GM23248 (cell line): Measurements from ENCODE around the gene ZNF598. TPM values are rescaled to one million over a fixed set of nuclear protein-coding genes. Genes with fewer than 3 reads are reported as not detected.

ENCODE experiments used
- DNase-seq: peaks from one replicate; pipeline ENCODE4 v3.0.0-alpha.2; 2015
- H2AFZ ChIP-seq: fragments of 200-600 bp; sonication (generic); 2 replicates; pipeline ENCODE4 v1.6.1; 2016; ENCODE audit warnings: antibody characterized with exemption
- H3F3A ChIP-seq: fragments of 200-600 bp; sonication (generic); 2 replicates; pipeline ENCODE4 v1.6.1; 2016; ENCODE audit warnings: mild to moderate bottlenecking, antibody characterized with exemption, mixed run types; ENCODE audit not compliant: insufficient read depth
- H3K27ac ChIP-seq: fragments of 200-600 bp; sonication (generic); 2 replicates; pipeline ENCODE4 v1.5.1; 2016; ENCODE audit warnings: mild to moderate bottlenecking
- H3K27me3 ChIP-seq: fragments of 200-600 bp; sonication (generic); replicated peaks from 2 replicates; pipeline ENCODE4 v1.6.1; 2016; ENCODE audit warnings: mild to moderate bottlenecking; ENCODE audit not compliant: insufficient read depth
- H3K36me3 ChIP-seq: fragments of 200-600 bp; sonication (generic); 2 replicates; pipeline ENCODE4 v1.6.1; 2016; ENCODE audit warnings: low read depth, mild to moderate bottlenecking
- H3K4me1 ChIP-seq: fragments of 200-600 bp; sonication (generic); 2 replicates; pipeline ENCODE4 v1.6.1; 2016; ENCODE audit warnings: mild to moderate bottlenecking; ENCODE audit not compliant: insufficient read depth
- H3K4me2 ChIP-seq: fragments of 200-600 bp; sonication (generic); one replicate; pipeline ENCODE4 v1.6.1; 2016; ENCODE audit warnings: mild to moderate bottlenecking; ENCODE audit not compliant: unreplicated experiment
- H3K4me3 ChIP-seq: fragments of 200-600 bp; sonication (generic); 2 replicates; pipeline ENCODE4 v1.5.1; 2016; ENCODE audit warnings: mild to moderate bottlenecking
- H3K79me2 ChIP-seq: fragments of 200-600 bp; sonication (generic); 2 replicates; pipeline ENCODE4 v1.6.1; 2016; ENCODE audit warnings: mild to moderate bottlenecking; ENCODE audit not compliant: insufficient read depth
- H3K9ac ChIP-seq: fragments of 200-600 bp; sonication (generic); 2 replicates; pipeline ENCODE4 v1.6.1; 2016; ENCODE audit warnings: mild to moderate bottlenecking
- H3K9me2 ChIP-seq: fragments of 200-600 bp; sonication (generic); 2 replicates; pipeline ENCODE4 v1.6.1; 2016; ENCODE audit warnings: mixed run types, mild to moderate bottlenecking, moderate library complexity; ENCODE audit not compliant: insufficient read depth
- H3K9me3 ChIP-seq: fragments of 200-600 bp; sonication (generic); one replicate; pipeline ENCODE4 v1.6.1; 2017; ENCODE audit warnings: low read depth
- H4K20me1 ChIP-seq: fragments of 200-600 bp; sonication (generic); 2 replicates; pipeline ENCODE4 v1.6.0; 2016; ENCODE audit not compliant: insufficient read depth
- EZH2 ChIP-seq: fragments of 200-600 bp; sonication (generic); IDR thresholded peaks from 2 replicates; pipeline ENCODE4 v1.6.1; 2018; ENCODE audit warnings: antibody characterized with exemption, mild to moderate bottlenecking; ENCODE audit not compliant: insufficient read depth, poor library complexity, severe bottlenecking
- EZH2phosphoT487 ChIP-seq: fragments of 200-600 bp; sonication (generic); IDR thresholded peaks from 2 replicates; pipeline ENCODE4 v1.6.1; 2018; ENCODE audit warnings: antibody characterized with exemption, moderate library complexity, mild to moderate bottlenecking, low read depth; ENCODE audit not compliant: insufficient read depth
- WGBS, 2 experiments: methylation state at CpG; one replicate each; pipeline ENCODE4 v1.1.6; 2015 to 2017; ENCODE audit warnings: low lambda C conversion rate in 2 of 2, low coverage in 1 of 2; ENCODE audit errors: missing lambda C conversion rate in 2 of 2; 5-methylcytosine and 5-hydroxymethylcytosine counted together
- in situ Hi-C: fragments of 300-500 bp; cut with MboI; formaldehyde crosslinking; loops from 2 replicates; pipeline ENCODE4 v1.15.0; 2020
- polyA plus RNA-seq: library from polyadenylated mRNA; unstranded; fragments of >200 nt; fragmentation: Nextera tagmentation; extraction: Ambion mirVana; gene quantifications from 2 replicates; pipeline ENCODE4 v1.2.1, GENCODE V29; 2016
- total RNA-seq: library from RNA; depleted of rRNA; stranded (reverse); fragments of >200 nt; shearing (Covaris generic); gene quantifications from 2 replicates; pipeline ENCODE4 v1.2.3, GENCODE V29; 2014

ZNF598 gene
- total and polyA plus RNA-seq, 2 experiments from 2014 or later, result 12.2 to 21.2 TPM

GRCh38 chr16:1999866-2000514, 9.6 kb downstream of the ZNF598 start:
- no peak overlapping the region for H3K4me3 ChIP-seq
- no peaks in the 10 kb centered on the region for H3K27me3 ChIP-seq
- no peak overlapping the region for H3K4me2 ChIP-seq
- no peaks in the 10 kb centered on the region for H3K9me2 ChIP-seq
- H3K9ac ChIP-seq, result no peak overlapping the region
- in situ Hi-C loops, result no loop called here
- peaks cover 27% of the 10 kb centered on the region for H3K4me1 ChIP-seq
- H3F3A ChIP-seq, result peaks cover 36% of the 10 kb centered on the region
- H3K27ac ChIP-seq, result no peak overlapping the region
- H3K79me2 ChIP-seq, result peaks cover 50% of the 10 kb centered on the region
- H3K9me3 ChIP-seq, result no peaks in the 10 kb centered on the region
- no peak for DNase-seq
- H4K20me1 ChIP-seq, result peaks cover 5% of the 10 kb centered on the region; the same call in 1 of the 2 replicates
- peaks cover 20% of the 10 kb centered on the region for H3K36me3 ChIP-seq
- H2AFZ ChIP-seq, result no peak overlapping the region
- TF ChIP-seq EZH2phosphoT487, result no peak
- WGBS, 2 experiments, result 92% methylated on average over 22 to 28 of the region's 28 CpGs

GRCh38 chr16:1998852-1999801, 10.5 kb downstream of the ZNF598 start:
- Histone ChIP-seq H3K9ac (no peak overlapping the region), H3K36me3 (peaks cover 20% of the 10 kb centered on the region), H3K79me2 (peaks cover 41% of the 10 kb centered on the region), H3K4me3 (no peak overlapping the region), H3K4me1 (peaks cover 27% of the 10 kb centered on the region), H4K20me1 (no peaks in the 10 kb centered on the region; the same call in 1 of the 2 replicates), H3F3A (peaks cover 37% of the 10 kb centered on the region), H3K9me2 (no peaks in the 10 kb centered on the region), H3K4me2 (no peak overlapping the region), H3K27ac (no peak overlapping the region), H3K27me3 (no peaks in the 10 kb centered on the region), H3K9me3 (no peaks in the 10 kb centered on the region), H2AFZ (no peak overlapping the region)
- DNase-seq, result no peak
- TF ChIP-seq EZH2phosphoT487 (no peak), EZH2 (no peak)
- in situ Hi-C loops, result no loop called here
- 97 to 100% methylated on average over 11 to 39 of the region's 39 CpGs for WGBS, 2 experiments

GRCh38 chr16:1998360-1998835, 11.2 kb downstream of the ZNF598 start:
- Histone ChIP-seq H3K36me3 (peaks cover 20% of the 10 kb centered on the region), H3F3A (peaks cover 43% of the 10 kb centered on the region), H3K27me3 (no peaks in the 10 kb centered on the region), H3K9me3 (no peaks in the 10 kb centered on the region), H2AFZ (no peak overlapping the region), H3K27ac (peak overlapping the region; percentile 67), H3K9ac (peak overlapping the region; percentile 44), H4K20me1 (no peaks in the 10 kb centered on the region; the same call in 1 of the 2 replicates), H3K9me2 (no peaks in the 10 kb centered on the region), H3K4me3 (no peak overlapping the region), H3K79me2 (peaks cover 34% of the 10 kb centered on the region), H3K4me1 (peaks cover 24% of the 10 kb centered on the region), H3K4me2 (no peak overlapping the region)
- TF ChIP-seq EZH2 (no peak), EZH2phosphoT487 (no peak)
- 79 to 86% methylated on average over 24 to 27 of the region's 27 CpGs for WGBS, 2 experiments
- no peak for DNase-seq
- in situ Hi-C loops, result no loop called here

GRCh38 chr16:1997494-1998359, 11.9 kb downstream of the ZNF598 start:
- H3K27ac ChIP-seq, result peak overlapping the region; percentile 67
- in situ Hi-C loops, result no loop called here

More at GRCh38 chr16:1997494-1998359, 11.9 kb downstream of the ZNF598 start:
- H3K4me3 ChIP-seq, result no peak overlapping the region
- H4K20me1 ChIP-seq, result no peaks in the 10 kb centered on the region; the same call in 1 of the 2 replicates
- 20 to 22% methylated on average over 24 to 26 of the region's 26 CpGs for WGBS, 2 experiments
- TF ChIP-seq EZH2 (no peak), EZH2phosphoT487 (no peak)
- no peak overlapping the region for H2AFZ ChIP-seq
- H3K79me2 ChIP-seq, result peaks cover 27% of the 10 kb centered on the region
- H3K9me2 ChIP-seq, result no peaks in the 10 kb centered on the region
- peak overlapping the region; percentile 20 for H3K4me2 ChIP-seq
- peak overlapping the region; percentile 44 for H3K9ac ChIP-seq
- DNase-seq, result peak; percentile 82
- H3K4me1 ChIP-seq, result peaks cover 24% of the 10 kb centered on the region
- peaks cover 46% of the 10 kb centered on the region for H3F3A ChIP-seq
- peaks cover 20% of the 10 kb centered on the region for H3K36me3 ChIP-seq
- no peaks in the 10 kb centered on the region for H3K9me3 ChIP-seq
- no peaks in the 10 kb centered on the region for H3K27me3 ChIP-seq
